Keratinocyte (primary cell): Measurements from ENCODE around the gene LRRN2. TPM values are rescaled to one million over a fixed set of nuclear protein-coding genes. Genes with fewer than 3 reads are reported as not detected.

Experiments
- DNase-seq: peaks from one replicate; pipeline ENCODE4 v3.0.0-alpha.2; 2011; ENCODE audit warnings: low read depth, missing footprints, low spot score
- FAIRE-seq: peaks from 2 replicates; lab custom pipeline; 2011; peaks lifted over from hg19 to GRCh38; lab: Jason Lieb, UNC
- H2AFZ ChIP-seq: 2 replicates; pipeline ENCODE4 v1.6.0; 2012; ENCODE audit warnings: low read length, control low read depth, inconsistent platforms; ENCODE audit not compliant: control insufficient read depth
- H3K27ac ChIP-seq: 2 replicates; pipeline ENCODE4 v1.5.1; 2011; ENCODE audit warnings: low read length; ENCODE audit not compliant: control insufficient read depth, insufficient read depth
- H3K27me3 ChIP-seq: 3 replicates; pipeline ENCODE4 v1.6.0; 2011; ENCODE audit warnings: low read length; ENCODE audit not compliant: control insufficient read depth, insufficient read depth; ENCODE audit errors: extremely low read depth
- H3K36me3 ChIP-seq, 2 experiments: 2 replicates in 1 of 2; 3 replicates in 1 of 2; pipeline ENCODE4 v1.5.1; 2011; ENCODE audit warnings: low read length in 2 of 2, mild to moderate bottlenecking in 1 of 2; ENCODE audit not compliant: control insufficient read depth in 2 of 2, insufficient read depth in 2 of 2; ENCODE audit errors: extremely low read depth in 1 of 2
- H3K4me1 ChIP-seq: 3 replicates; pipeline ENCODE4 v1.5.1; 2011; ENCODE audit warnings: low read length; ENCODE audit not compliant: control insufficient read depth, insufficient read depth; ENCODE audit errors: extremely low read depth
- H3K4me2 ChIP-seq: 3 replicates; pipeline ENCODE4 v1.6.0; 2011; ENCODE audit warnings: low read depth, low read length; ENCODE audit not compliant: control insufficient read depth, insufficient read depth; ENCODE audit errors: extremely low read depth
- H3K4me3 ChIP-seq, 3 experiments: fragments of 200-600 bp in 1 of 3; sonication (generic) in 1 of 3; 2 replicates in 2 of 3; 3 replicates in 1 of 3; pipeline ENCODE4 v1.5.1; 2011 to 2016; ENCODE audit warnings: low read length in 3 of 3, mild to moderate bottlenecking in 3 of 3, control low read depth in 2 of 3, inconsistent platforms in 1 of 3, low read depth in 1 of 3, mixed read lengths in 1 of 3, mixed run types in 1 of 3, moderate library complexity in 1 of 3; ENCODE audit not compliant: control insufficient read depth in 2 of 3, insufficient read depth in 2 of 3; ENCODE audit errors: extremely low read depth in 1 of 3
- H3K79me2 ChIP-seq: 2 replicates; pipeline ENCODE4 v1.6.0; 2012; ENCODE audit warnings: low read length; ENCODE audit not compliant: control insufficient read depth, insufficient read depth
- H3K9ac ChIP-seq: 3 replicates; pipeline ENCODE4 v1.6.0; 2011; ENCODE audit warnings: low read length; ENCODE audit not compliant: control insufficient read depth, insufficient read depth; ENCODE audit errors: extremely low read depth
- H3K9me1 ChIP-seq: 3 replicates; pipeline ENCODE4 v1.6.0; 2011; ENCODE audit warnings: low read length; ENCODE audit not compliant: control insufficient read depth, insufficient read depth; ENCODE audit errors: extremely low read depth
- H3K9me3 ChIP-seq: 2 replicates; pipeline ENCODE4 v1.5.1; 2012; ENCODE audit warnings: low read depth, low read length; ENCODE audit not compliant: control insufficient read depth
- H4K20me1 ChIP-seq: 3 replicates; pipeline ENCODE4 v1.6.0; 2011; ENCODE audit warnings: low read length; ENCODE audit not compliant: control insufficient read depth, insufficient read depth; ENCODE audit errors: extremely low read depth
- CTCF ChIP-seq, 3 experiments: IDR thresholded peaks in 1 of 3; conservative IDR thresholded peaks in 1 of 3; optimal IDR thresholded peaks in 1 of 3; 2 replicates in 2 of 3; 3 replicates in 1 of 3; pipeline versions ENCODE3 to v1.5.1; 2011; ENCODE audit warnings: low read length in 3 of 3, mild to moderate bottlenecking in 3 of 3, moderate library complexity in 2 of 3, control low read depth in 1 of 3, inconsistent platforms in 1 of 3; ENCODE audit not compliant: insufficient read depth in 2 of 3; ENCODE audit errors: extremely low read depth in 1 of 3
- EZH2 ChIP-seq: IDR thresholded peaks from one replicate; pipeline ENCODE4 v1.6.1; 2012; ENCODE audit warnings: inconsistent platforms, mild to moderate bottlenecking, low read length, moderate library complexity
- dilution Hi-C: fragments of 300-500 bp; cut with MboI; formaldehyde crosslinking; loops from one replicate; pipeline ENCODE4 v1.7.0; 2020; ENCODE audit warnings: low sequenced_read_pairs; ENCODE audit not compliant: extremely low pct_ligation_motif_present
- polyA plus RNA-seq, 5 experiments: library from polyadenylated mRNA; depleted of rRNA in 3 of 5; stranded (reverse) in 3 of 5; stranded (forward) in 1 of 5; unstranded in 1 of 5; fragments of >200 nt; gene quantifications; 1 replicate in 1 of 5; 2 replicates in 3 of 5; 3 replicates in 1 of 5; pipeline versions ENCODE4 v1.2.1 to v1.2.3, GENCODE V29; 2011 to 2012; ENCODE audit warnings: missing spikeins in 2 of 5, low read depth in 1 of 5, low replicate concordance in 1 of 5

Gene LRRN2
- polyA plus RNA-seq, 1 donor (not counting 4 experiments of a cell fraction or from before 2014, with no cell fraction given): not detected

GRCh38 chr1:204726478-204726877 is 40.9 kb upstream of the LRRN2 start:
- no peak overlapping the region for H3K4me3 ChIP-seq
- dilution Hi-C loops: no loop called here
- no peaks in the 10 kb centered on the region for H3K79me2 ChIP-seq
- H3K9me1 ChIP-seq: no peaks in the 10 kb centered on the region
- H3K27me3 ChIP-seq: peaks cover 9% of the 10 kb centered on the region
- DNase-seq (peak; percentile 32), FAIRE-seq (peak; percentile 34)
- H3K4me1 ChIP-seq: peaks cover 18% of the 10 kb centered on the region
- H2AFZ ChIP-seq: no peak overlapping the region
- no peak overlapping the region for H3K9ac ChIP-seq
- TF ChIP-seq EZH2 (no peak), CTCF (optimal IDR thresholded peaks at IDR 0.05 in 1 of 3, IDR thresholded peaks at IDR 0.05 in 1 of 3, conservative IDR thresholded peaks at IDR 0.05 in 1 of 3; ENCODE audit: extremely low read depth in 1 of 3, insufficient read depth in 2 of 3, low read length in 3 of 3) (no peak)
- H3K9me3 ChIP-seq: no peaks in the 10 kb centered on the region
- no peaks in the 10 kb centered on the region for H3K36me3 ChIP-seq
- H3K27ac ChIP-seq: no peak overlapping the region
- H3K4me2 ChIP-seq: peak overlapping the region; percentile 57
- H4K20me1 ChIP-seq: no peaks in the 10 kb centered on the region

- dilution Hi-C loops: no loop called here
- no peak overlapping the region for H3K9ac ChIP-seq
- no peak for TF ChIP-seq EZH2
- no peak for TF ChIP-seq CTCF (optimal IDR thresholded peaks at IDR 0.05 in 1 of 3, IDR thresholded peaks at IDR 0.05 in 1 of 3, conservative IDR thresholded peaks at IDR 0.05 in 1 of 3; ENCODE audit: extremely low read depth in 1 of 3, insufficient read depth in 2 of 3, low read length in 3 of 3)
- H3K79me2 ChIP-seq: no peaks in the 10 kb centered on the region
- H3K36me3 ChIP-seq: no peaks in the 10 kb centered on the region
- no peaks in the 10 kb centered on the region for H4K20me1 ChIP-seq
- peaks cover 17% of the 10 kb centered on the region for H3K4me1 ChIP-seq
- H2AFZ ChIP-seq: no peak overlapping the region
- H3K4me3 ChIP-seq: no peak overlapping the region
- peak; percentile 44 for FAIRE-seq
- no peaks in the 10 kb centered on the region for H3K9me3 ChIP-seq
- H3K27ac ChIP-seq: no peak overlapping the region
- H3K4me2 ChIP-seq: peak overlapping the region; percentile 57
- peak; percentile 32 for DNase-seq
- no peaks in the 10 kb centered on the region for H3K9me1 ChIP-seq
- H3K27me3 ChIP-seq: peaks cover 4% of the 10 kb centered on the region
Measured at GRCh38 chr1:204725821-204726448, 40.4 kb upstream of the LRRN2 start.
